ENCODE data around the gene NR1I3.

NR1I3 gene

DNA sequence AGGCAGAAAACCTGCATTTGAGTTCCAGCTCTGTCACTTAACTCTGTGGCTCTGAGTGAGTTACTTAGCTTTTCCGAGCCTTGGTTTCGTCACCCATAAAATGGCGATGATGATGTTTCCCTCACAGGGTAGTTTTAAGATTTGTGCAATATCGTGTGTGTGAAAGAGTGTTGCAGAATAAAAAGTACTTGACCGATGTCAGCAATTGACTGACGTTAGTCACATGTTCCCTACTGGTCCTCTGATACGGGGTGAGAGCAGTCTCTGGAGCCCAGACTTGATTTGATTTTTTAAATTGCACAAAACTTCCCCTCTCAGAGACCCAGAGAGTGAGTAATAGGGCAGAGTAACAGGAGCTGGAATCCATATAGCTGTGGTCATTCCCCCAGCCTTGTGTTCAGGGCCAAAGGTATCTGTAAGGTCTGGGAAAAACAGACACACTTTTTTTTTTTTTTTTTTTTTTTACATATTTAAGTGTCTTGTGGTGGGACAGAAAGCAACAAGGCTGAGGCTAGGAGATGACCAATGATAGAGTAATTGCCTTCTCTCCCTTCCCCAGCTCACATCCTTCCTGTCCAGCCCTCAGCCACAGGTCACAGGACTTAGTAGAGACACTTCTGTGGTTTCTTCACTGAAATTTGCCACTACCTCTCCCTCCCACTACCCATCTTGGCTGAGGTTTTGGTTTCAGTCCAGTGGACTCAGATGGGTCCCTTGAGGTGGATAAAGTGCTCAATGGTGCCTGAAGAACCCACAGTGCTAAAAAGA lies 20.9 kb downstream of the NR1I3 start:
- DNase-seq: peak; percentile 50

DNA sequence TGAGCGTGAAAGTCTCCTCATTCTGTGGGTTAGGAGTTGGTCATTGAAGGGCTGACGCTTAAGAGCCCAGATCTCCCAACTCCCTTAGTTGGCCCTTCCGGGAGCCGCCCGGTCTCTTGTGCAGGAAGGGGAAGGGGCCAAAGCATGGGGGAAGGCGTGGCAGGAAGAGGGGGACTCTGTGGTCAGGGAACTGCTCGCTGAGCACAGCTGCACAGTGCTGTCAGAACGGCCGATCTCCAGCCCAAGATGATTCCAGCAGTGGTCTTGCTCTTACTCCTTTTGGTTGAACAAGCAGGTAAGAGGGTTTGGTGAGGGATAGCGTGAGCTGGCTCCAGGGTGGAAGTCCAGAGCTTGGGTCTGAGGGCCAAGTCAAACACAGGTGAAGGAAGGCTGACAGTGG lies 22.9 kb downstream of the NR1I3 start, which contains the start of gene FCER1G:
TSS of gene FCER1G (plus strand) at position 220 of the 400 bp plus-strand sequence. CDS start at position 247, 27 bp downstream.
- DNase-seq: no peak

DNA sequence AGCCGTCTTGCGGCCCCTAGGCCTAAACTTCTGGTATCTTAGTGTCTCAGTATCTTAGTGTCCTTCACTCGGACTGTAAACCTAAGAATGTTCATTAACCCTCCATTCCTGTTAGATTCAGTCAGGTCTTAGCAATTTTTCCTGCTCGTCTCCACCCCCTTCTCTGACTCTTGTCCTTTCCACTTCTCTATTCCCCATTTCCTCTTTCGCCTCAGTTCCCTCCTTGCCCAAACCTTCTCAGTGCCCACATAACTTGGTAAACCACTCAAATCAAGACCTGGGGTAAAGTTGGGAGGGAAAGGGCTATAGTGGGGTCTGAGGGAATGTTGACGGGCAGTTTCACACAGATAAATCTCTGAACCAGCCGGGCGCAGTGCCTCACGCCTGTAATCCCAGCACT lies 23.6 kb downstream of the NR1I3 start:
- no peak for DNase-seq

DNA sequence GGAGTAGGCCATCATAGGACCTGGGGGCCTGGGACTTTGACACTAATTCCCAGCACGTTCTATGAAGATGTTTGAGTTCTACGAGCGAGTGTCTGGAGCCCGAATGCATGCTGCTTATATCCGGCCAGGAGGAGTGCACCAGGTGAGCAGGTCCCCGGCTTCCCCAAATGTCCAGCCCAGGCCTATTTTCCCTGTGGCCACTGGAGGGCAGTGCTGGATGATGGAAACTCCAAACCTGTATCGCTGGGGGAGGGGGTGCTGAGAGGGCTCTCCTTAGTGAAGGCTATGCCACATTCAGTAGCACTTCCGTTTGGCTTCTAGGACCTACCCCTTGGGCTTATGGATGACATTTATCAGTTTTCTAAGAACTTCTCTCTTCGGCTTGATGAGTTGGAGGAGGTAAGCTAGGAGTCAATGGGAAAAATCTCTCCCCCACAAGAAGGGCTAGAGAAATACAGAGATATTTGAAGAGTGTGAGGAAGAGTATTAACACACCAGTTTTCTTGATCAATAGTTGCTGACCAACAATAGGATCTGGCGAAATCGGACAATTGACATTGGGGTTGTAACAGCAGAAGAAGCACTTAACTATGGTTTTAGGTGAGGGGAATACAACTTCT lies 28.1 kb downstream of the NR1I3 start:
- peak; percentile 64 for DNase-seq

DNA sequence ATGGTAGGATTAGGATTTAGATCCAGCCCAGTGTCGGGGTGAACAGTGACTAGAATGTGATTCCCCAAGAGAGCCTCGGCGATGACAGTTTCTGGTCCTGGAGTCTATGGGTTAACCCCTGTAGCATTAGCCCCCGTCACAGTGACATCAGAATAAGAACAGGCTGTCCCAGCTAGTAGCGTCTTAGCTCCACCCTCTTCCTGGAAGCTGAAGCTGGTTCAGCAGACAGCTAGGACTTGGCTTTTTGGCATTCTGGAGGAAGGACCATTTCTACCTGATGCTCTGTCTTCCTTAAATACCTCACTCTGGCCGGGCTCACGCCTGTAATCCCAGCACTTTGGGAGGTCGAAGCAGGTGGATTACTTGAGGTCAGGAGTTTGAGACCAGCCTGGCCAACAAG lies 30.8 kb downstream of the NR1I3 start:
- DNase-seq: no peak

DNA sequence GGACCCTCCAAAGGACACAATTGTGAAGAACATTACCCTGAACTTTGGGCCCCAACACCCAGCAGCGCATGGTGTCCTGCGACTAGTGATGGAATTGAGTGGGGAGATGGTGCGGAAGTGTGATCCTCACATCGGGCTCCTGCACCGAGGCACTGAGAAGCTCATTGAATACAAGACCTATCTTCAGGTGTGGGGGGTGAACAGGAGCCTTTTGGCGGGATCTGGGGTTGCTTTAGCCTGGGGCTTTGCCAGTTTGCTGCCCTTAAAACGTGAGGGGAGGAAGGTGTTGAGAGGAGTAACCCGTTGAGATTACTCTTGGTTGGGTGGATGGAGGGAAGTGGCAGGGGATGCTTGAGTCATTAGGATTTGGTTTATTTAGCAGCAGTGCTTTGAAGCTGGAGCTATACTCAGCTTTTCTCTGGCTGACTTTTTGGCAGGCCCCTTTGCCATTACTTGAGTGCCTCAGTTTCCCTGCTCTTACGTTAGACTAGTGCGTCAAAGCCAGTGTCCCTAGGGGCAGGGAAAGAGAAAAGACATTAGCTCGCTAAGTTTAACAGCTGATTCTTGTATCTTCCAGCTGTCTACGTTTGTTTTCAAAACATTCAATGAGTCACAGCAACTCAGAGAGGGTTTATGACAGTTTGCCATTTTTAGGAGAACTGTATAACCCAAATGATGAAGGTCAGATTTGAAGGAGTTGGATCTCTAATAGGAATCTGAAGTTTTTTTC lies 31.4 kb downstream of the NR1I3 start:
- DNase-seq: no peak

DNA sequence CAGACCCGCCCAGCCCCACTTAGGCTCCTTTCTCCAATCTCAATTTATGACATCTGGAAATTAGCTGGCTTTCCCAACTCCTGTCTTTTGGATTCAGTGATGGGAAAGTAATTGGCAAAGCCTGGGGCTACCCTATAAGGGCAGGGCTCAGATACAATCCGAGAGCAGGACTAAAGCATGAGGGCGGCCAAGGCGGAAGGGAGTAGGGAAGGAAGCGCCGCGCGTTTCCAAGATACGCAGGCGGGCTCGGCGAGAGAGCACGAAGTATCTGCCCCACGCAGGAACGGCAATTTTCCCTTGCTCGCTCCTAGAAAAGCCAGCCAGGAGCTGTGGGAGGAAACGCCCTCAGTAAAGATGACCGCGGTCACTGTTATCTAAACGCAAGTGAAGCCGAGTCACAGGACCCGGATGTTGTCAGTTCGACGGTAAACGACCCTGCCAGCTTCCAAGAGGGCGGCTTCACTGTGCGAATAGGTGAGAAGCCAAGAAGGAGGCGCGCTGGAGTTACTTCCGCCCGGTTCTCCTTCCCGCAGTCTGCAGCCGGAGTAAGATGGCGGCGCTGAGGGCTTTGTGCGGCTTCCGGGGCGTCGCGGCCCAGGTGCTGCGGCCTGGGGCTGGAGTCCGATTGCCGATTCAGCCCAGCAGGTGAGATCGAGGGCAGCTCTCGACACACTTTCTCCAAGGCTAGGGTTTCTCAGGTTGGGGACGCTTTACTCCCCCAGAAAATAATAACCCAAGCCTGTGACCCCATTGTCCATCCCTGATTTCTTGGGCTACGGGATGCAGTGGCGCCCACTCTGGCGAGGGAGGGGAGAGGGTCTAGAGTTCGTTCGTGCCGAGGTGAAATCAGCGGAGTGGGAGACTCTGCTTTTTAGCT lies 35.9 kb downstream of the NR1I3 start, which contains the start of gene NDUFS2:
TSS of gene NDUFS2 (plus strand) at position 532 of the 877 bp plus-strand sequence. CDS start at position 551, 19 bp downstream.
- peak; percentile 99 for DNase-seq

DNA sequence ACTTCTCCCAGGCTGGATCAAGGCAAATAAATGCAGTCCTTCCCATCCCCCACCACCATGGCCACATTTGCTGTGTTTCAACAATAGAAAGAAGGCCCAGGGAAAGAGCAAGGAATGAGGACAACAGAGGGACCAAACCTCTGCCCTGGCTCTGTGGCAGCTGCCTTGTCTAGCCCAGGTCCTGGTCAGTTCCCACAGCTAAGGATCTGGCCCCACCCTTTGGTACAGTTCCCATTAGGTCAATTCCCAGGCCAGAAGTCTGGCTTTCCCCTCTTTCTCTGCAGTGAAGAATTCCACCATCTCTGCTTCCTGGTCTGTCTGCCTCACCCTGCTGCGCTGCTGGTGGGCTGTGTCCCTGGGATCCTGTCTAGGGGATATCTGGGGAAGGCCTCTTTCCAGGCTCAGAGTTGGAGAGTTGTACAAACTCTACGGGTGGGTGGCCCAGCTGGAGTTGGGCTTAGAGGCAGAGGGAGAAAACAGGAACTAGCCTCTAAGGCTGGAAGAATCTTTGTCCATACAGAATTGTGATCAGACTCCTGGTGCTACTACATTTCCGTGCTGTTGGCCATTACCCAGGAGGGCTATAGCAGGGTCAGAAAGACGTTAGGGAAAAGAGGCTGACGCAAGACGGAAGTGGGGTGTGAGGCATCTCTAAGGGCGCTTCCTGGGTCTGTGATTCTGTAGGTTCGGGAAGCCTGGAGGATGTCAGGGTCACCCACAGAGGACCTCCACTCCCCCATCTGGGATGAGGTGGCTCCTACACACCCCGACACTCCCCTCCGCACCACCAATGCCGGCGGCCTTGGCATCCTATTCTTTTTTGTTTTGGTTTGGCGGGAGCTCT lies 36.8 kb downstream of the NR1I3 start:
- peak; percentile 28 for DNase-seq

DNA sequence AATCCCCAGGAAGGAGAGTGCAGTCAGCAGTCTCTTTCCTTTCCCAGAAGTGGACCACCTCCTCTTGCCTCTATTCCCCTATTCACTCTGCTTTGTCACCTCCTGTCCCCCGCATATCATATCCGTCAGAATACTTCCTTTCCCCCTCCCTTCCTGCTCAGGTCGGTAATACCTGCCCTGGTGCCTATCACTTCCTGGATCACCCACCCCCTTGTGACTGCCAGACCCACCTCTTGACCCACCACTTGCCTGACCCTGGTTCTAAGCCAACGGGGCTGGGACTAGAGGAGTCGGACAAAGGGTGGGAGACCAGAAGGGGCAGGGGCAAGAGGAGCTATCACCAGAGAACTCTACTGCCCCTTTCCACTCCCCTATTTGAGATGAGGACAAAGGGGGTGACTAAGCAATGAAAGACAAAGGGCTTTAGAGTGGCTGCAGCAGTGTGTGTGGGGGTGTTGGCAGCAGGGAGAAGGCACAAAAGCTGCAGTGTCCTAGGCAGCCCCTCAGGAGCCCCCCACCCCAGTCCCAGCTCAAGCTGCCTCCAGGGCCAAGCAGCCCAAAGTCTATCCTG lies 37.5 kb downstream of the NR1I3 start:
- DNase-seq: no peak

DNA sequence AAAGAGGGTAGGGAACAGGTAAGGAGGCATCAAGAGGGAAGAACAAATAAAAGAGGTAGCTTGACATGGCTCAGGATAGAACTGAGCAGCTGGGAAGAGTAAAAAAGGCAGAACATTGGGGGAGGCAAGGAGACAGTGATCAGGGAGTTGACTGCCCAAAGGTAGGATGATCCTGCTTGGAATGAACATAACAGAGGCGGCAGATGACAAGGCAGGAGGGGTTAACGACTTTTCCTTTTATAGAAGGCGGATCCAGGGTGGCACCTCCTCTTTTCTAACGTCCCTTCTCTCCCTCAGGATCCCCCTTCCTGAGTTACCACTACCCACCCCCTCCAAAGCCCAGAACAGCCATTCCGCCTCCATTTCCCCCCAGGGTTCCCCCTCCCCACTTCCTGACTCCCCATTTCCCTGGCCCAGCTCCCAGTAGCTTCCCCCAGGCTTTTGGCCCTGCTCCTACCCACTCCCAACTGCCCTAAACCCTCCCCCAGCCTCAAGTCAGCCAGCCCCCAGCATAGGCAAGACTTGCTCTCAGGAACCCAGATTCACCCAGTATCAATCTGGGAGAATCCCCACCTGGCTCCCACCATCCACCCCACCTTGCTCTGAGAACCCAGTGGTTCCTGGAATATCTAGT lies 38.4 kb downstream of the NR1I3 start:
- peak; percentile 28 for DNase-seq

DNA sequence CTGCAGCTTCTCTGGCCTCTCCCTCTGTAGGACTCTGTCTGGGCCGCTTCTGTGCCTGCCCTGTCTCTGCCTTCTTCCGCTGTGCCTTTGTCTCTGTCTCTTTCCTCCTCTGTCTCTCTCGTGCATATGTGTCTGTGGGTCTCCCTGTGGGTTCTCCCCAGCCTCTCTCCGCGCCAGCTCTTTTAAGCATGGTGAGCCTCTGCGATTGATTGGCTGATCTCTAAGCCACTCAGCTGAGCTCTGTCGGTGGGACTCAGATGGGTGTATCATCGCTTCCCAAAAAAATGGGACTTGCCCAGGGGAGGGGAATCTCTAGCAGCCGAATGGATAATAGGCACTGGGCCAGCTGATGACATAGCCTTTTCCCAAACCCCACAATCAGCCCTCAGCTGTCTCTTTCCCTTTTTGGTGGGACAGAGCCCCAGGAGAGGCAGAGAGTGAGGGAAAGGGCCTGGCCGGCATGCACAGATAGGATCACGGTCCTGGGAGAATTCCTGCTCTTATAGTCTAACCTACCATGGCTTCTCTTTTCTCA lies 39.0 kb downstream of the NR1I3 start, which contains the start of gene ADAMTS4:
TSS of gene ADAMTS4 (minus strand) at position 158 of the 535 bp plus-strand sequence. CDS start 427 bp downstream, outside the sequence.
- peak; percentile 97 for DNase-seq

DNA sequence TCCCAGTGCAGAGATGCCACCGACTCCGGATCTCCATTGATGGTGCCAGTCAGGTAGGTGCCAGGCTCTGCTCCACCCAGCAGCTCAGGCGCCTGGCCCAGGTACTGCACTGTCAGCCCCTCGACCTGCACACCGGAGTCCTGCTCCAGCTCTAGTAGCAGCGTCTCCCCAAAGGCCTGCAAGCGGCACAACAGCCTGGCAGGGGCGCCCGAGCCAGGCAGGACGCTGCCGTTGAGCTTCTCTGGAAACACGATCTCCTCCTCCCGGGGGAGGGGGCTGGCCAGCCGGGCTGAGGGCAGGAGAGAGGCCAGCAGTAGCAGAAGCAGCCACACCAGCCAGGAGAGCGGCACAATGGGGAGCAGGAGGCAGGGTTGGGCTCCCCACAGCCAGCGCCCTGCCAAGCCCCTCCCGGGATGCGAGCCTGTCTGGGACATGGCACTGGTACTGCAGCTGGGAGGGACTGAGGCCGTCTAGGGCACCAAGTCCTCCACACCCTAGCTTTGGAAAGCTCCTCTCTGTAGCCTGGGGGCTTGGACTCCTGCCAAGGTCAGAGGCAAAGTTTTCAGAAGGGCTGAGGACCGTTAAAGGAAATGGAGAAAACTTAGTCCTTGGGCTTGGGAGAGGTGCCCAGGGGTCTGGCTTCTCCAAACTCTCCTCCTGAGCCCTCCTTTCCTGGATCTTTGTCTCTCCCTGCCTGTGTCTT lies 39.7 kb downstream of the NR1I3 start:
- DNase-seq: peak; percentile 24

DNA sequence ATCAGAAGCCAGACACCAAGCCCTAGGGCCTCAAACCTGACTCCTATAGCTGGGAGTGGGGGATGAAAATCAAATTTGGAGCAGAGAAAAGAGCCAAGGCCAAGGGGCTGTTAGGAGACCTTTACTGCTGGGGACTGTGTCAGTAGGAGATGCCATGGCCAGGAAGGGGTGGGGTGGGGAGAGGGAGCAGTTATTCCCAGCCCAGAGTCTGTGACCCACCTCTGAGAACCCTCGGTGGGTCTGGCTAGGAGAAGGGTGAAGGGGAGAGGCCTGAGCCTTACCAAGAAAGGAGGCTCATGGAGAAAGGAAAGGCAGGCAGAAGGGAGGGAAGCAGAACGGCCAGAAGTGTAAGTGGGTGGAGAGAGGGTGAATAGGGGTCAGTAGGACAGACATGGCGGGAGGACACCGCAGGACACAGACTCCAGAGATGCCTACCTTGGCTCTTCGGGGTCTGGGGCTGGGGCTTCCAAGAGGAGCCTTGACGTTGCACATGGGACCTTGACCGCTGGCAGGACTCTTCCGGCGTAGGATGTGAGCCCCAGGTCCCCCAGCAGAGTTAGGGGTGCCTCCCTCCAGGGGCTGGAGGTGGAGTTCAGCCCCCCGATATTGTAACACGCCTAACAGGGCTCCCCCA lies 40.3 kb downstream of the NR1I3 start:
- no peak for DNase-seq

DNA sequence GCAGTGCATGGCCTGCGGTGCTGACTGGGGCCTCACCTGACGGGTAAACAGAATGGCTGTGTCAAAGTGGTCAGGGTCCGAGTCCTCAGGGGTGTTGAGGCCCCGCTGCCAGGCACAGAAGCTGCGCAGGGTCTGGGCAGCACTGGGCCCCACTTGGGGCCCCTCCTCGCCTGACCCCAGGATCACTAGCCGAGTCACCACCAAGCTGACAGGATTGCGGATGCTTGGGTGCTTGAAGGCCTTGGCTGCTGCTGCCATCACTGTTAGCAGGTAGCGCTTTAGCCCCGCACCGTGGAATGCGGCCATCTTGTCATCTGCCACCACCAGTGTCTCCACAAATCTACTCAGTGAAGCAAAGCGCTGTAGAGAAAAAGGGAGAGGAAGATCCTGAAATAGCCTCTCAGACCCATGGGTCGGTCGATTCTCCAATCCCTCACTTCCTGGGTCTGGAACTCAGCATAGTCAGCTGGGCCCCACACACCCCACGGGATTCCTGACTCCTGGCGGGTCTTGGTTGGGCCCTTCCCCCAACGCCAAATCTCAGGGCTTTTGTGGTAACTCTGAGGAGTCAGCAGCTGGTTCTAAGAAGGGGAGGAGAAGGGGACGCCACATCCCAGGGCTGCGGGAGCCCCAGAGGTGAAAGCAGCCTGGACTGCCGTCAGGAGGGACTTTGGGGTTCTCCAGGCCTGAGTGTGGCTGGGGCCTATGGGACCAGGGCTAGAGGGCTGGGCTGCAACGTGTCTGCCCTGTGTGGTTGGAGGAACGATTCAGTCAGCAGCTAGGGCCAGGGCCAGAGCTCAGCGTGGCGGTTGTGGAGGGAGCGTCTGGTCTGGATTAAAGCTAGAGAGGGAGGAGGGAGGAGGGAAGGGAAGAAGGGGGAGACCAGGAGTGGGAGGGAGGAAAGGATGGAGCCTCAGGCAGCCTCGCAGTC lies 41.2 kb downstream of the NR1I3 start:
- DNase-seq: peak; percentile 91

DNA sequence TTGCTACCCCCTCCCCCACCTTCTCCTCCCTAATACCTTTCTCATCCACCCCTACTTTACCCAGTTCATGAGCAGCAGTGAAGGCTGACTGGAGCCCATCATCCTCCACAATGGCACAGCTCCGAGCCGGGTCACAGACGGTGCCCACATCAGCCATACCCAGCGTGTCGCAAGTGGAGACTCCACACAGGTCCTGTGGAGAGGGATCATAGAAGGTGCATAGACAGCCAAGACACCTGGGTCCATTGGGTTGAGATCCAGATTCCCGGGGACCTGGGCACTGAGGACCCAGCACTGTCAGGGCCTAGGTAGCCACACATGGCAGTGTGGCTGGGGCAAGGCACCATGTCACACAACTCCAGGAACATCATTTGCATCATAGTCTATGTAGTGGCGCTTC lies 41.9 kb downstream of the NR1I3 start:
- DNase-seq: no peak

DNA sequence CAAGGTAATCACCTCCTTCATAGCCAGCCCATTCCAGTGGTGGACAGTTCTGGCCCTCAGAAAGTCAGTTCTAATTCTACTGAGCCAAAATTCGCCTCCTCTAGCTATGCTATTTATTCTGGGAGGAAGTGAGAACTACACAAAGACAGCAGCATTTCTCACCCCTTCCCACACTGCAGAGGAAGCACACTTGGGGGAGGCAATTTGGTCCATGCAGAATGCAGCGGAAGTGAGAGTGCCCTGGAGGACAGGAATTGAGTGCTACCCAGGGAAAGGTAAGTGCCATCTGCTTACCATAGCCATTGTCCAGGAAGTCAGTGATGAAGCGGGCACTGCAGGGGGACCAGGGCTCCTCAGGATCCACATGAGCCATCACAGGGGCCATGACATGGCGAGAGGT lies 42.8 kb downstream of the NR1I3 start:
- no peak for DNase-seq

DNA sequence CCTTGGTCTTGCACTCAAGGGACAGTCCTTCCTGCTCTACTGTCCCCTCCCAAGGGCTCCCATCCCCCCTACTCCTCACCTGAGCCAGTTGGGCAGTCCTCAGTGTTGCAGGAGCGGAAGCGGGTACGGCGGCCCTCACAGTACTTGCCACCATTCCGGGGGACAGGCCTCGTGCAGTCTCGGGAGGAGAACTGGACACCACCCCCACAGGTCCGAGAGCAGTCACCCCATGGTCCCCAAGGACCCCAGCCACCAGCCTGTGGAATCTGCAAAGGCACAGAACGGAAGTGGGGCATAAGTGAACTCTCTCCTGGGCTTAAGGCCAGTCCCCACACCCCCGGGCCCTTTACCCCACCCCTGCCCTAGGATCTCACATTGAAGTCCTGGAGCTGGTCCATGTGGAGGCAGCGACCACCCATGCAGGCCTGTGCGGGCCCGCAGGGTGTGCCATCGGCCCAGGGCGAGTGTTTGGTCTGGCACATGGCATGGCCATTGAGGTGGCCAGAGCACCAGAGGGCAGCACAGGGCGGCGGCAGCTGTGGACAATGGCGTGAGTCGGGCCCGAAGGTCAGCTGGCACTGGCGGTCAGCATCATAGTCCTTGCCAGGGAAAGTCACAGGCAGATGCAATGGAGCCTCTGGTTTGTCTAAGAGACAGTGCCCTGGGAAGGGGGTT lies 44.3 kb downstream of the NR1I3 start:
- no peak for DNase-seq

All from fibroblast of skin of right quadriceps (primary cell).